GM23338 (cell line): Measurements from ENCODE around the gene TNIP1. TPM values are rescaled to one million over a fixed set of nuclear protein-coding genes. Genes with fewer than 3 reads are reported as not detected.
A peak's percentile ranks its signal among the peaks of the same experiment; 100 is the strongest.

Experiments used
- ATAC-seq: fragments of 200-7000 bp; cut with Tn5 transposase; 3 replicates; pipeline ENCODE4 v1.9.1; 2020
- DNase-seq: peaks from one replicate; pipeline ENCODE4 v3.0.0-alpha.2; 2015; ENCODE audit warnings: low spot score
- H2AFZ ChIP-seq: fragments of 200-600 bp; sonication (generic); 2 replicates; pipeline ENCODE4 v1.8.0; 2016; ENCODE audit warnings: antibody characterized with exemption, mild to moderate bottlenecking, moderate library complexity
- H3F3A ChIP-seq: fragments of 200-600 bp; sonication (generic); replicated peaks from 2 replicates; pipeline ENCODE4 v1.8.0; 2017; ENCODE audit warnings: antibody characterized with exemption, mixed run types, low read depth
- H3K27ac ChIP-seq: fragments of 200-600 bp; sonication (generic); 2 replicates; pipeline ENCODE4 v1.6.1; 2016; ENCODE audit warnings: low read depth
- H3K27me3 ChIP-seq: fragments of 200-600 bp; sonication (generic); 2 replicates; pipeline ENCODE4 v1.8.0; 2016; ENCODE audit warnings: mild to moderate bottlenecking, mixed run types, moderate library complexity; ENCODE audit not compliant: insufficient read depth
- H3K36me3 ChIP-seq: fragments of 200-600 bp; sonication (generic); 2 replicates; pipeline ENCODE4 v1.8.0; 2016; ENCODE audit warnings: mild to moderate bottlenecking; ENCODE audit not compliant: insufficient read depth
- H3K4me1 ChIP-seq: fragments of 200-600 bp; sonication (generic); 2 replicates; pipeline ENCODE4 v1.8.0; 2016; ENCODE audit warnings: mild to moderate bottlenecking, moderate library complexity; ENCODE audit not compliant: insufficient read depth
- H3K4me2 ChIP-seq: fragments of 200-600 bp; sonication (generic); 2 replicates; pipeline ENCODE4 v1.7.1; 2017; ENCODE audit warnings: mixed run types
- H3K4me3 ChIP-seq: fragments of 200-600 bp; sonication (generic); 2 replicates; pipeline ENCODE4 v1.6.1; 2016; ENCODE audit warnings: mixed run types
- H3K79me2 ChIP-seq: fragments of 200-600 bp; sonication (generic); replicated peaks from 2 replicates; pipeline ENCODE4 v1.8.0; 2017; ENCODE audit warnings: mild to moderate bottlenecking; ENCODE audit not compliant: insufficient read depth
- H3K9me2 ChIP-seq: fragments of 200-600 bp; sonication (generic); 2 replicates; pipeline ENCODE4 v1.8.0; 2017; ENCODE audit not compliant: insufficient read depth
- H4K20me1 ChIP-seq: fragments of 200-600 bp; sonication (generic); replicated peaks from 2 replicates; pipeline ENCODE4 v1.8.0; 2017; ENCODE audit warnings: mild to moderate bottlenecking; ENCODE audit not compliant: insufficient read depth
- H3K27ac Mint-ChIP-seq: 2 replicates; pipeline ENCODE4 v1.8.0; 2020; ENCODE audit warnings: inconsistent platforms, mild to moderate bottlenecking, moderate library complexity, mixed read lengths
- H3K27me3 Mint-ChIP-seq: 3 replicates; pipeline ENCODE4 v1.8.0; 2022; ENCODE audit warnings: low read depth, mild to moderate bottlenecking, moderate library complexity, mixed read lengths, inconsistent platforms; ENCODE audit not compliant: insufficient read depth, poor library complexity
- H3K36me3 Mint-ChIP-seq: 3 replicates; pipeline ENCODE4 v1.8.0; 2021; ENCODE audit warnings: low read depth, mild to moderate bottlenecking, inconsistent platforms, moderate library complexity, mixed read lengths
- H3K4me1 Mint-ChIP-seq: 3 replicates; pipeline ENCODE4 v1.8.0; 2020; ENCODE audit warnings: mild to moderate bottlenecking, inconsistent platforms, mixed read lengths
- H3K4me3 Mint-ChIP-seq: 3 replicates; pipeline ENCODE4 v1.8.0; 2021; ENCODE audit warnings: moderate library complexity, mild to moderate bottlenecking, inconsistent platforms, mixed read lengths
- H3K9me3 Mint-ChIP-seq: 3 replicates; pipeline ENCODE4 v1.8.0; 2020; ENCODE audit warnings: moderate library complexity, mild to moderate bottlenecking, inconsistent platforms, mixed read lengths
- CREB1 ChIP-seq: fragments of 250-450 bp; sonication (Bioruptor Pico); IDR thresholded peaks from 2 replicates; pipeline ENCODE4 v1.5.0; 2020; ENCODE audit warnings: low read depth, mild to moderate bottlenecking, moderate library complexity
- CTCF ChIP-seq, 2 experiments: fragments of 200-600 bp in 1 of 2; sonication (generic) in 1 of 2; conservative IDR thresholded peaks; 2 replicates each; pipeline versions ENCODE4 v1.5.1 to v1.6.1; 2016 to 2017; ENCODE audit warnings: antibody characterized with exemption in 2 of 2, low read depth in 2 of 2, mild to moderate bottlenecking in 2 of 2, moderate library complexity in 1 of 2
- ETS1 ChIP-seq: IDR thresholded peaks from 2 replicates; pipeline ENCODE4 v1.6.1; 2016; ENCODE audit warnings: antibody characterized with exemption
- EZH2 ChIP-seq: fragments of 200-600 bp; sonication (generic); IDR thresholded peaks from one replicate; pipeline ENCODE4 v1.8.0; 2017; ENCODE audit warnings: antibody characterized with exemption, mild to moderate bottlenecking, low read depth; ENCODE audit not compliant: unreplicated experiment
- EZH2phosphoT487 ChIP-seq: fragments of 200-600 bp; sonication (generic); IDR thresholded peaks from one replicate; pipeline ENCODE4 v1.8.1; 2018; ENCODE audit warnings: antibody characterized with exemption; ENCODE audit not compliant: unreplicated experiment
- JUNB ChIP-seq: IDR thresholded peaks from one replicate; pipeline ENCODE4 v1.6.1; 2016; ENCODE audit warnings: antibody characterized with exemption; ENCODE audit not compliant: unreplicated experiment
- POLR2AphosphoS5 ChIP-seq: IDR thresholded peaks from 2 replicates; pipeline ENCODE4 v1.6.1; 2016; ENCODE audit warnings: antibody characterized with exemption, low read depth
- REST ChIP-seq: IDR thresholded peaks from one replicate; pipeline ENCODE4 v1.6.1; 2018; ENCODE audit warnings: antibody characterized with exemption; ENCODE audit not compliant: unreplicated experiment
- STAT1 ChIP-seq: IDR thresholded peaks from one replicate; pipeline ENCODE4 v1.6.1; 2016; ENCODE audit warnings: antibody characterized with exemption; ENCODE audit not compliant: unreplicated experiment
- ZNF114 ChIP-seq: fragments of 250-450 bp; sonication (Bioruptor Pico); IDR thresholded peaks from 2 replicates; pipeline ENCODE4 v1.5.0; 2020; ENCODE audit warnings: mild to moderate bottlenecking, moderate library complexity
- polyA plus RNA-seq: library from polyadenylated mRNA; unstranded; fragments of >200 nt; fragmentation: Nextera tagmentation; extraction: Ambion mirVana; gene quantifications from 2 replicates; pipeline ENCODE4 v1.2.1, GENCODE V29; 2016
- total RNA-seq: library from RNA; depleted of rRNA; stranded (reverse); fragments of >200 nt; shearing (Covaris generic); gene quantifications from 2 replicates; pipeline ENCODE4 v1.2.3, GENCODE V29; 2014

Gene TNIP1
- total and polyA plus RNA-seq, 2 experiments from 2014 or later = 10.3 to 29.6 TPM

GRCh38 chr5:151093476-151093889 lies 12.6 kb upstream of the TNIP1 start:
- Histone ChIP-seq H3K79me2 (no peaks in the 10 kb centered on the region), H3F3A (no peaks in the 10 kb centered on the region), H3K9me2 (no peaks in the 10 kb centered on the region), H3K27ac (no peak overlapping the region), H3K4me1 (0 out of 2 replicates have a peak, but pooled peaks cover 6% of the 10 kb centered on the region), H3K27me3 (no peaks in the 10 kb centered on the region), H4K20me1 (no peaks in the 10 kb centered on the region), H3K36me3 (no peaks in the 10 kb centered on the region), H3K4me2 (no peak overlapping the region), H3K4me3 (no peak overlapping the region), H2AFZ (no peak overlapping the region)
- DNase-seq (no peak), ATAC-seq (no peak)
- Mint-ChIP-seq H3K27ac (peak overlapping the region; percentile 1; the same call in 1 of the 2 replicates), H3K4me1 (peaks cover 28% of the 10 kb centered on the region), H3K36me3 (no peaks in the 10 kb centered on the region), H3K27me3 (peaks cover 3% of the 10 kb centered on the region), H3K9me3 (no peaks in the 10 kb centered on the region; the same call in 2 of the 3 replicates), H3K4me3 (no peak overlapping the region)
- TF ChIP-seq STAT1 (no peak), ZNF114 (no peak), JUNB (no peak), POLR2AphosphoS5 (no peak), EZH2phosphoT487 (no peak), EZH2 (no peak), ETS1 (no peak)

GRCh38 chr5:151092762-151093161 lies 11.9 kb upstream of the TNIP1 start:
- H3K79me2 ChIP-seq = no peaks in the 10 kb centered on the region
- ATAC-seq (no peak), DNase-seq (no peak)
- H3K36me3 ChIP-seq = no peaks in the 10 kb centered on the region
- no peak overlapping the region for H3K27ac ChIP-seq
- no peak overlapping the region for H3K4me2 ChIP-seq
- H3K4me3 ChIP-seq = no peak overlapping the region
- H4K20me1 ChIP-seq = no peaks in the 10 kb centered on the region
- no peaks in the 10 kb centered on the region for H3F3A ChIP-seq
- H3K27me3 Mint-ChIP-seq = peaks cover 3% of the 10 kb centered on the region
- 0 out of 2 replicates have a peak, but pooled peaks cover 6% of the 10 kb centered on the region for H3K4me1 ChIP-seq
- H3K36me3 Mint-ChIP-seq = no peaks in the 10 kb centered on the region
- H3K9me3 Mint-ChIP-seq = no peaks in the 10 kb centered on the region; the same call in 2 of the 3 replicates
- H3K4me1 Mint-ChIP-seq = peaks cover 26% of the 10 kb centered on the region
- no peaks in the 10 kb centered on the region for H3K27me3 ChIP-seq
- no peak overlapping the region for H3K27ac Mint-ChIP-seq
- H3K9me2 ChIP-seq = no peaks in the 10 kb centered on the region
- no peak overlapping the region for H3K4me3 Mint-ChIP-seq
- H2AFZ ChIP-seq = no peak overlapping the region
- TF ChIP-seq CREB1 (CRISPR knock-in tag) (no peak), JUNB (no peak), REST (no peak), CTCF (conservative IDR thresholded peaks at IDR 0.05; ENCODE audit: low read depth in 2 of 2) (no peak), STAT1 (no peak), EZH2 (no peak)
